IMR-90 (cell line): Measurements from ENCODE around the gene DPAGT1.

Experiments
- CEBPB ChIP-seq: IDR thresholded peaks from 2 replicates; pipeline ENCODE4 v1.6.1; 2012; ENCODE audit warnings: low read depth, low read length, improper control_type of control experiment
- CHD1 ChIP-seq: IDR thresholded peaks from 2 replicates; pipeline ENCODE4 v1.6.1; 2012; ENCODE audit warnings: low read depth, low read length, improper control_type of control experiment
- FOS ChIP-seq: fragments of 150-350 bp; IDR thresholded peaks from 2 replicates; pipeline ENCODE4 v1.6.1; 2016; ENCODE audit warnings: low read depth, low read length
- MAFK ChIP-seq: IDR thresholded peaks from 2 replicates; pipeline ENCODE4 v1.6.1; 2012; ENCODE audit warnings: low read depth, low read length, improper control_type of control experiment
- MXI1 ChIP-seq: IDR thresholded peaks from 2 replicates; pipeline ENCODE4 v1.6.1; 2012; ENCODE audit warnings: low read depth, mild to moderate bottlenecking, low read length, moderate library complexity, borderline replicate concordance
- NFE2L2 ChIP-seq: fragments of 150-350 bp; IDR thresholded peaks from 2 replicates; pipeline ENCODE4 v1.6.1; 2016; ENCODE audit warnings: low read depth, mild to moderate bottlenecking, low read length
- POLR2A ChIP-seq: IDR thresholded peaks from 2 replicates; pipeline ENCODE4 v1.6.1; 2012; ENCODE audit warnings: mild to moderate bottlenecking, low read depth, low read length
- RAD21 ChIP-seq: IDR thresholded peaks from 2 replicates; pipeline ENCODE4 v1.6.1; 2012; ENCODE audit warnings: low read length, improper control_type of control experiment
- RCOR1 ChIP-seq: IDR thresholded peaks from 2 replicates; pipeline ENCODE4 v1.6.1; 2012; ENCODE audit warnings: mild to moderate bottlenecking, low read length, improper control_type of control experiment; ENCODE audit not compliant: insufficient replicate concordance
- RFX5 ChIP-seq: IDR thresholded peaks from 2 replicates; pipeline ENCODE4 v1.8.0; 2012; ENCODE audit warnings: low read depth, mild to moderate bottlenecking, low read length, moderate library complexity
- SMC3 ChIP-seq: fragments of 150-350 bp; IDR thresholded peaks from 2 replicates; pipeline ENCODE4 v1.6.1; 2016; ENCODE audit warnings: low read depth, mild to moderate bottlenecking, antibody characterized with exemption, low read length, moderate library complexity
- TF ChIP-seq, protein P1 (sequence below): conservative IDR thresholded peaks from 2 replicates; pipeline ENCODE4 v1.5.1; 2012; ENCODE audit warnings: mild to moderate bottlenecking, low read depth, low read length, improper control_type of control experiment
- TF ChIP-seq, protein P2 (sequence below): fragments of 150-350 bp; IDR thresholded peaks from 2 replicates; pipeline ENCODE4 v1.6.1; 2016; ENCODE audit warnings: low read depth, mild to moderate bottlenecking, low read length, moderate library complexity, borderline replicate concordance

DNA sequence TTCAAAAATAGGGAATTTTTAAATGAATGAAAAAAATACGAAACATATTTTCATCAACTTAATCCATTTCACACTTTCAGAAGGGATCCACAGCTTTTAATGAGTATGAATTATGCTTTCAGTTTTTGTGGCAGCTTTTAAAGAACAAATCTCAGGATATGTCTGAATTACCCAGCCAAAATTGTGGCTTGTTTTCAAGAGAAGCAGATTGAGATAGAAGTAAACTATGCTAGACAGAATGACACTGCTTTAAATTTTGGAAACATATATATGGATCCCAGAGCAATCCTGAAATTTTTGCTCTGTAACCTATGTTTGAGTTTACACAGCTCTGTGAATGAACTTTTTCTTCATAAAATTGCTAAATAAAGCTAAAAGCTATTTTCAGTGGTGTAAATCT lies 17.3 kb upstream of the DPAGT1 start:
- no peak for TF ChIP-seq POLR2A
- TF ChIP-seq, protein P1, sequence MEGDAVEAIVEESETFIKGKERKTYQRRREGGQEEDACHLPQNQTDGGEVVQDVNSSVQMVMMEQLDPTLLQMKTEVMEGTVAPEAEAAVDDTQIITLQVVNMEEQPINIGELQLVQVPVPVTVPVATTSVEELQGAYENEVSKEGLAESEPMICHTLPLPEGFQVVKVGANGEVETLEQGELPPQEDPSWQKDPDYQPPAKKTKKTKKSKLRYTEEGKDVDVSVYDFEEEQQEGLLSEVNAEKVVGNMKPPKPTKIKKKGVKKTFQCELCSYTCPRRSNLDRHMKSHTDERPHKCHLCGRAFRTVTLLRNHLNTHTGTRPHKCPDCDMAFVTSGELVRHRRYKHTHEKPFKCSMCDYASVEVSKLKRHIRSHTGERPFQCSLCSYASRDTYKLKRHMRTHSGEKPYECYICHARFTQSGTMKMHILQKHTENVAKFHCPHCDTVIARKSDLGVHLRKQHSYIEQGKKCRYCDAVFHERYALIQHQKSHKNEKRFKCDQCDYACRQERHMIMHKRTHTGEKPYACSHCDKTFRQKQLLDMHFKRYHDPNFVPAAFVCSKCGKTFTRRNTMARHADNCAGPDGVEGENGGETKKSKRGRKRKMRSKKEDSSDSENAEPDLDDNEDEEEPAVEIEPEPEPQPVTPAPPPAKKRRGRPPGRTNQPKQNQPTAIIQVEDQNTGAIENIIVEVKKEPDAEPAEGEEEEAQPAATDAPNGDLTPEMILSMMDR = no peak
- TF ChIP-seq CHD1 = no peak
- TF ChIP-seq CEBPB = no peak
- no peak for TF ChIP-seq FOS
- TF ChIP-seq, protein P2, sequence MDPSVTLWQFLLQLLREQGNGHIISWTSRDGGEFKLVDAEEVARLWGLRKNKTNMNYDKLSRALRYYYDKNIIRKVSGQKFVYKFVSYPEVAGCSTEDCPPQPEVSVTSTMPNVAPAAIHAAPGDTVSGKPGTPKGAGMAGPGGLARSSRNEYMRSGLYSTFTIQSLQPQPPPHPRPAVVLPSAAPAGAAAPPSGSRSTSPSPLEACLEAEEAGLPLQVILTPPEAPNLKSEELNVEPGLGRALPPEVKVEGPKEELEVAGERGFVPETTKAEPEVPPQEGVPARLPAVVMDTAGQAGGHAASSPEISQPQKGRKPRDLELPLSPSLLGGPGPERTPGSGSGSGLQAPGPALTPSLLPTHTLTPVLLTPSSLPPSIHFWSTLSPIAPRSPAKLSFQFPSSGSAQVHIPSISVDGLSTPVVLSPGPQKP = no peak
- TF ChIP-seq MXI1 = no peak
- TF ChIP-seq RAD21 = no peak
- no peak for TF ChIP-seq MAFK
- TF ChIP-seq RFX5 = no peak
- no peak for TF ChIP-seq RCOR1
- TF ChIP-seq SMC3 = no peak
- no peak for TF ChIP-seq NFE2L2
